ENCODE data around the gene GABRA4. TPM values are rescaled to one million over a fixed set of nuclear protein-coding genes. Genes with fewer than 3 reads are reported as not detected.

The GABRA4 gene
- polyA plus RNA-seq, 1 of the 3 experiments (the other 2 are of a cell fraction) = not detected

DNA sequence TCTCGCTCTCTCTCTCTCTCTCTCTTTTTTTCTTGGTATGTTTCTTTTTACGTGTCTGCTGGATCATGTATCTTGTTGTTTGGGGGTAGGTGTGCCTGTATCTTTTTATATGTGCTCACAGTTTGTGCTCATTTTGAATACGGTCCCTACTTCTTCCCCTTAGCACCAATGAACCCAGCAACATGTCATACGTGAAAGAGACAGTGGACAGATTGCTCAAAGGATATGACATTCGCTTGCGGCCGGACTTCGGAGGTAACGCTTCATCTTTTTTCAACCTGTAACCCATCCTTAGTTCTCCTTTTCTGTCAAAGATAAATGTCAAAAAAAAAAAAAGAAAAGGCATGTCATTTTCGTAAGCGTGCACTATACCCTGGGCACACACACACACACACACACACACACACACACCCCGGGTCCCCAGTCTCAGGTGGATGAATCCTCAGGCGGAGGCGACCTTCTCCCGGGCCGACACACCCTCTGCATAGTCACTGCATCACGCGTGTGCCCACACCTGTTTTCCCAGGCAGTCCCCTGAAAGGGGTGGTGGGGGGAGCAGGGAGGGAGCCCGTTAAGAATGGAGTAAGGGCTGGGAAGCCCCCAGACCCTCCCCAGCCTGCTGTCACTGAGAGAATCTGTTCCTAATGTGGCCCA, 38.5 kb upstream of the GABRA4 start:
- Histone ChIP-seq H3K4me3 (ENCODE audit: low read depth in 2 of 2, low read length in 1 of 2) (peak overlapping the region; percentile 48 to 67), H2AFZ (ENCODE audit: low read depth) (peak overlapping the region; percentile 74), H3K79me2 (ENCODE audit: insufficient read depth) (no peaks in the 10 kb centered on the region), H3K27me3 (ENCODE audit: insufficient read depth) (peaks cover 27% of the 10 kb centered on the region; the same call in 1 of the 2 replicates), H3K9me2 (no peaks in the 10 kb centered on the region), H3K36me3 (replicated peaks in 1 of 2; ENCODE audit: control insufficient read depth in 1 of 2, insufficient read depth in 2 of 2, low read length in 1 of 2) (no peaks in the 10 kb centered on the region), H3K4me1 (ENCODE audit: control insufficient read depth in 1 of 2, insufficient read depth in 2 of 2, low read depth in 1 of 2, low read length in 1 of 2) (peaks cover 0 to 18% of the 10 kb centered on the region in 2 experiments; a peak in 2 of 4 replicates), H3K27ac (ENCODE audit: low read depth in 2 of 2, low read length in 1 of 2) (no peak overlapping the region), H3F3A (replicated peaks; ENCODE audit: insufficient read depth) (no peaks in the 10 kb centered on the region), H3K4me2 (peak overlapping the region; percentile 84), H4K20me1 (ENCODE audit: insufficient read depth) (no peaks in the 10 kb centered on the region), H3K9ac (no peak overlapping the region), H3K9me3 (no peaks in the 10 kb centered on the region)
- POLR2A ChIA-PET = no interaction called here
- CTCF ChIA-PET = interaction anchor here (0.7 to 1.6 kb wide), 5 partner anchors 10 to 105 kb away, joined by 3 to 7 read pairs (median 3); no protein-coding TSS in a partner anchor
- 7% methylated on average over 19 of the region's 19 CpGs for WGBS (ENCODE audit: low lambda C conversion rate)
- DNase-seq = peak; percentile 2
- TF ChIP-seq FOXJ3 (CRISPR knock-in tag; IDR thresholded peaks at IDR 0.05) (no peak), MXI1 (IDR thresholded peaks at IDR 0.05; ENCODE audit: low read depth, low read length) (no peak), EZH2phosphoT487 (IDR thresholded peaks at IDR 0.05; ENCODE audit: borderline replicate concordance, low read depth) (no peak), CHD2 (IDR thresholded peaks at IDR 0.05; ENCODE audit: low read length, partially characterized antibody) (no peak), YY1 (IDR thresholded peaks at IDR 0.05; ENCODE audit: low read depth) (no peak), TCF12 (IDR thresholded peaks at IDR 0.05) (no peak), JUND (IDR thresholded peaks at IDR 0.05) (no peak), MEF2A (IDR thresholded peaks at IDR 0.05; ENCODE audit: borderline replicate concordance, low read depth) (no peak), SMC3 (IDR thresholded peaks at IDR 0.05; ENCODE audit: low read depth, low read length) (no peak), TEAD4 (IDR thresholded peaks at IDR 0.05; ENCODE audit: borderline replicate concordance, insufficient read depth) (no peak), RFX5 (IDR thresholded peaks at IDR 0.05; ENCODE audit: low read length) (no peak), FOXM1 (IDR thresholded peaks at IDR 0.05; ENCODE audit: low read depth) (no peak)
- TF ChIP-seq, protein P1, sequence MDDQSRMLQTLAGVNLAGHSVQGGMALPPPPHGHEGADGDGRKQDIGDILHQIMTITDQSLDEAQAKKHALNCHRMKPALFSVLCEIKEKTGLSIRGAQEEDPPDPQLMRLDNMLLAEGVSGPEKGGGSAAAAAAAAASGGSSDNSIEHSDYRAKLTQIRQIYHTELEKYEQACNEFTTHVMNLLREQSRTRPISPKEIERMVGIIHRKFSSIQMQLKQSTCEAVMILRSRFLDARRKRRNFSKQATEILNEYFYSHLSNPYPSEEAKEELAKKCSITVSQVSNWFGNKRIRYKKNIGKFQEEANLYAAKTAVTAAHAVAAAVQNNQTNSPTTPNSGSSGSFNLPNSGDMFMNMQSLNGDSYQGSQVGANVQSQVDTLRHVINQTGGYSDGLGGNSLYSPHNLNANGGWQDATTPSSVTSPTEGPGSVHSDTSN (IDR thresholded peaks at IDR 0.05) = no peak
- TF ChIP-seq, protein P2, sequence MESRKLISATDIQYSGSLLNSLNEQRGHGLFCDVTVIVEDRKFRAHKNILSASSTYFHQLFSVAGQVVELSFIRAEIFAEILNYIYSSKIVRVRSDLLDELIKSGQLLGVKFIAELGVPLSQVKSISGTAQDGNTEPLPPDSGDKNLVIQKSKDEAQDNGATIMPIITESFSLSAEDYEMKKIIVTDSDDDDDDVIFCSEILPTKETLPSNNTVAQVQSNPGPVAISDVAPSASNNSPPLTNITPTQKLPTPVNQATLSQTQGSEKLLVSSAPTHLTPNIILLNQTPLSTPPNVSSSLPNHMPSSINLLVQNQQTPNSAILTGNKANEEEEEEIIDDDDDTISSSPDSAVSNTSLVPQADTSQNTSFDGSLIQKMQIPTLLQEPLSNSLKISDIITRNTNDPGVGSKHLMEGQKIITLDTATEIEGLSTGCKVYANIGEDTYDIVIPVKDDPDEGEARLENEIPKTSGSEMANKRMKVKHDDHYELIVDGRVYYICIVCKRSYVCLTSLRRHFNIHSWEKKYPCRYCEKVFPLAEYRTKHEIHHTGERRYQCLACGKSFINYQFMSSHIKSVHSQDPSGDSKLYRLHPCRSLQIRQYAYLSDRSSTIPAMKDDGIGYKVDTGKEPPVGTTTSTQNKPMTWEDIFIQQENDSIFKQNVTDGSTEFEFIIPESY (IDR thresholded peaks at IDR 0.05; ENCODE audit: borderline replicate concordance, low read depth) = no peak
- TF ChIP-seq, protein P3, sequence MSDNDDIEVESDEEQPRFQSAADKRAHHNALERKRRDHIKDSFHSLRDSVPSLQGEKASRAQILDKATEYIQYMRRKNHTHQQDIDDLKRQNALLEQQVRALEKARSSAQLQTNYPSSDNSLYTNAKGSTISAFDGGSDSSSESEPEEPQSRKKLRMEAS (IDR thresholded peaks at IDR 0.05; ENCODE audit: low read depth) = no peak

All from SK-N-SH (cell line).